Middle frontal gyrus (tissue), 1 donor: ENCODE results near the gene SLC7A4.
"Not testable (repeated sequence)": the region's sequence is repeated elsewhere in the genome, so short reads cannot be mapped to it uniquely, and the experiment has no call there.

Experiments
- DNase-seq: peaks from one replicate; pipeline ENCODE4 v3.0.0-alpha.2; 2015; ENCODE audit warnings: low spot score; ENCODE audit errors: extremely low spot score

The SLC7A4 gene, protein sequence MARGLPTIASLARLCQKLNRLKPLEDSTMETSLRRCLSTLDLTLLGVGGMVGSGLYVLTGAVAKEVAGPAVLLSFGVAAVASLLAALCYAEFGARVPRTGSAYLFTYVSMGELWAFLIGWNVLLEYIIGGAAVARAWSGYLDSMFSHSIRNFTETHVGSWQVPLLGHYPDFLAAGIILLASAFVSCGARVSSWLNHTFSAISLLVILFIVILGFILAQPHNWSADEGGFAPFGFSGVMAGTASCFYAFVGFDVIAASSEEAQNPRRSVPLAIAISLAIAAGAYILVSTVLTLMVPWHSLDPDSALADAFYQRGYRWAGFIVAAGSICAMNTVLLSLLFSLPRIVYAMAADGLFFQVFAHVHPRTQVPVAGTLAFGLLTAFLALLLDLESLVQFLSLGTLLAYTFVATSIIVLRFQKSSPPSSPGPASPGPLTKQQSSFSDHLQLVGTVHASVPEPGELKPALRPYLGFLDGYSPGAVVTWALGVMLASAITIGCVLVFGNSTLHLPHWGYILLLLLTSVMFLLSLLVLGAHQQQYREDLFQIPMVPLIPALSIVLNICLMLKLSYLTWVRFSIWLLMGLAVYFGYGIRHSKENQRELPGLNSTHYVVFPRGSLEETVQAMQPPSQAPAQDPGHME

DNA sequence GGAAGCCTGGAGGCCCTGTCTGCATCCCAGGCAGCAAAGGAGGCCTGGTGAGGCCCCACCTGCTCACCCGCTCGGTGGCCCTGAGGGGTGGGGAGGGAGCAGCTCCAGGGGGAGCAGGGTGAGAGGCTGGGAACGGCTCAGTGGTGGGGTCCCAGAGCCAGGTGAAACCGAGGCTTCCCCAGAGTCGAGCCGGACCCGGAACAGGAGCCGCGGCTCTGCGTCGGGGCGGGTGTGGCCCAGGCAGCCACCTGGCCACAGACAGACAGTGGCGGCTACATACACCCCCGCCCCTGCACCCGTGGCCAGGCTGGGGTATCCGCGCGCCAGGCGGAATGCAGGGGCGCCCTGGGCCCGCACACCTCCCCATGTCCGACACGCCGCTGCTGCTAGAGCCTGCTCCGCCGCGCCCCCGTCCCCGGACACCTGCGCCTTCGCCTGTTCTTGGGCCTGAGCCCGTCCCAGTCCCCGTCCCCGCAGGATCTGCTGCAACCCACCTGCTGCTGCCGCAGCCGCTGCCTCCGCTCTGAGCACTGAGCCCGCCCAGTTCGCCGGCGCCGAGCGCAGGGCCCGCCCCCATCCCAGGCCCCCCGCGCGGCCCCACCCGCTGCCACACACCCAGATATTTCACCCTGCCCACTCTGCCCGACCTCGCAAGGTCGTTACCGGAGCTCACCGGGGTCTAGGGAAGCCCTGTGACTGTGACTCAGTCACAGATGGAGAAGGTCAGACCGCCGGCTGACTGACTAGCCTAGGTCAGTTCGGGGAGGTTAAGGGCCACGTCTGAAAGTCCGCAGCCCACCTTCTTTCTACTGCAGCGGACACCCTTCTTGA is at the start of gene SLC7A4:
TSS of gene SLC7A4 (minus strand) at position 525 of the 831 bp plus-strand sequence. CDS start 749 bp downstream, outside the sequence.
- no peak for DNase-seq

DNA sequence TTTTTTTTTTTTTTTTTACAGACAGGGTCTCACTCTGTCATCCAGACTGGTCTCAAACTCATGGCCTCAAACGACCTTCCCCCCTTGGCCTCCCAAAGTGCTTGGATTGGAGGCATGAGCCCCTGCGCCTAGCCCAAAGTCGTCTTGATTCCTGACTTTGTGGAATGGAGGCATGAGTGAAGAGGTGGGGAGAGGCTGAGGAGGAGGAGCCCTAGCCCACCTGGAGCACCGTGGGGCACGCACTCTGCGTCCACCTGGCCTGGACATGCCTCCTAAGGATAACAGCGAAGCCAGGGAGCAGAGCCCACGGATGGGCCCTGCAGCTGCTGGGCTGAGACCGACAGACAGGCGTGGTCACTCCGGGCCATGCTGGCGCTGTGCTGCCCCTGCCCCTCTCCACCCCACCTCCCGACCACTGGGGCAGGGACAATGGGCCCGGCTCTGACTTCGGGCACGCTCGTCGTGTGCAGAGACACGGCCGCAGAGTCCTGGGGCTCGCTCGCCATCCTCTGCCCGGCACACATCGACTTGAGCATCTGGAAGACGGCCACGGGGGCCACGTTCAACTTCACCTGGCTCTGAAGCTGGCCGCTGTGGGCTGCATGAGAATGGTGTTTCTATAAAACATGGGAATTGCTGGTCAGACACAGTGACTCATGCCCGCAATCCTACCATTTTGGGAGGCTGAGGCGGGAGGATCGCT is 48.2 kb upstream of the SLC7A4 start:
- DNase-seq = no peak

DNA sequence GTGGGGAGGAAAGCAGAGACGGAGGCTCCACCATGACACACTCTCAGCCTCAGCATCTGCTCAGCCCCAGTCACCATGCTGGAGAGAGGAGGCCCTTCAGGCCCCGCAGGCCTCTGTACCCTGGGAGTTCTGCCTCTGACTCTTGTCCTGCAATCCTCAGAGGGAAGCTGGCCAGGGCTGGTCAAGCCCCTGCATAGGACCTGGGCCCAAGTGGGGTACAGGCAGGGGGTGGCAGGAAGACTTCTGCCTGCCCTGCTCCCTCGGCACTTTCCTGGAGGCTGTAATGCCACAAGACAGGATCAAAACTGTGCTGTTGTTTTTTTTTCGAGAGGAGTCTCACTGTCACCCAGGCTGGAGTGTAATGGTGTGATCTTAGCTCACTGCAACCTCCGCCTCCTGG is 47.1 kb upstream of the SLC7A4 start:
- DNase-seq = no peak

DNA sequence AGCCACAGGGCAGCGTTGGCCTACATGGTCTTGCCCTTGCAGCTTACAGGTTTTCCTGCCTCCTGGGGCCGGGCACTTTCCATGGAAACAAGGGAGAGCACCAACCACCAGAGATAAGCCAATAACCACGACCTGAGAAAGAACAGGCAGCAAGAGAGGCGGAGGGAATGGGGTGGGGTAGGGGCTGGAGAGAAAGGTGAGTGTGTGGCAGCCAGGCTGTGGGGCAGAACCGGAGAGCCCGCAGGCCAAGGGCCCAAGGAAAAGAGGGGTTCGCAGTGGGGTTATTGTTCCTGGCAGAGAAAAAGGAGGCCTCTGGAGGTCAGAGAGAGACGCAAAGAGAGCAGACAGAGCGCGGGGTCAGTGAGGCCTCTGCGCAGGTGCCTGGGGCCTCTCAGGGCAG is 46.6 kb upstream of the SLC7A4 start:
- no peak for DNase-seq

DNA sequence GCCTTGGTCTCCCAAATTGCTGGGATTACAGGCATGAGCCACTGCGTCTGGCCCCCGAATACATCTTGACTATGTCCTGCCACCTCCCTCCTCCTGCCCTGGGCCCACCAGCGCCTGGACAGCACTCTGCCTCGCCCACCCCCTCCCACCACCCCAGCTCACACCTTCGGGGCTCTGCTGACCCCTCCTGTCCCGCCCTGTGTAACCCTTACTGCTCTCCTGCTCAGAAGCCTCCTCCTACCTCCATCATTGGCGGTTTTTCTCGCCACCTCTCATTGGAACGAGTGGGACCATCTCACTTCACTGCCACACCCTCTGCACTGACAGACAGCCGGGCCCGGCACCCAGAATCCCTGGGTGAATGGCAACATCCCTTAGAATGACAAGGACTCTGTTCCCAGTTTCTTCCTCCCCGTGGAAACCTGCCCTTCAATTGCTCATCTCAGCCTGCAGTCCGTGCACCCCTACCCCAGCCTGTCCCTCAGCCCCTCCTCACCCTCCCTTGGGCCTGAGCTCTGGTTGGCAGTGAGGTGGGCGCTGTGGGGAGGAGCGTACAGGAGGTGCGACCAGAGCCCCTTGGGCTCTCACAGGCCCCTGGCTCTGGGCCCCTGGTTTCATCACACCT is 45.6 kb upstream of the SLC7A4 start:
- no peak for DNase-seq

DNA sequence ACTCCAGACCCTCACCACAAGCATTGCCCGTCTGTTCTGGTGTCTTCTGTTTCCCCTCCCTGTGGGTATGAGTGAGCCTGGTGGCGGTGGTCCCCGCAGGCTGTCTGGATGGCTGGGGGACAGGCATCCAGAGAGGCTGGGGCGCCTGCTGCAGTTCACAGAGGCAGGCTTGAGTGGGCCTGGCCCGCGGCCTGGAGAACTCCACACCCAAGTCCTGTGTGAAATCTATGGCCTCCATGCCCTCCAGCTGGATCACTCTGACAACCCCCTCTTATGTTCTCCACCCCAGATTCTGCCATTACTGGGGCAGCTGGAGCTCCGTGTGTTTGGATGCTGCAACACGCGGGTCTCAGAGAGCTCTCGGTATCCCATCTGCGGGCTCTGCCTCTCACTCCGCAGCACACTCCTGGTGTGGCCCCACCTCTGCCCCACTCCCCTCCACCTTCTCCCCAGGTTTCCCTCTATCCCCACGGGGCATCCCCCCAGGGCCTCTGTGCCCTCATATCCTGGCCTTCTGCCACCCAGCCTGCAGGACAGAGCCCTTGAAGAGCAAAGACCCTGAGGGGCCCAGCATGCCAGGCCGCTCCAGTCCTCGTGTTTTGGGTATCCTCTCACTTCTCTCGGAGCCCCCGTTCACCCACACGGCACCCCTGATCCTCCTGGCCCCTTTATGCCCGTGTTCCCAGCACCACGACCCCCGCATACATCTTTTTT is 44.7 kb upstream of the SLC7A4 start:
- DNase-seq = no peak

DNA sequence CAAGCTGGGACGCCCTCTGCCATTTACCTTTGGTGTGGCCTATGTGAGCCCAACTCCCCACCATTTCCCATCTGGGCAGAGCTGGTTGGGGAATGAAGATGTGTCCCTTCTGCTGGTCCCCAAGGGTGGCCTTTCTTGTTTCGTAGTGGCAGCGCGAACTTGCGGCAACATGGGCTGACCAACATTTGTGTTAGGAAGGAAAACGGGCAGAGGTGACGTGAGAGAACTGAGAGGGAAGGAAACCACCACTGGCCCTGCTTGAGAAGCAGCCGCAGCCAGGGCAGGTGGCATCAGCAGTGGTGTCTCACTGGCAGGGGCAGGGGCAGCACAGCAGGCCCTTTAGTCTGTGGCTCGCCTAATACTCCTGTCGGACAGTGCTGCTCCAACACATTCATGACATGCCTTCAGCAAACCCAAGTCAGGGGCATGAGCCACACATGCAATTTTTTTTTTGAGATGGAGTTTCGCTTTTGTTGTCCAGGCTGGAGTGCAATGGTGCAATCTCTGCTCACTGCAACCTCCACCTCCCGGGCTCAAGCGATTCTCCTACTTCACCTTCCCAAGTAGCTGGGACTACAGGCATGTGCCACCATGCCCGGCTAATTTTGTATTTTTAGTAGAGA is 43.3 kb upstream of the SLC7A4 start:
- DNase-seq = no peak

DNA sequence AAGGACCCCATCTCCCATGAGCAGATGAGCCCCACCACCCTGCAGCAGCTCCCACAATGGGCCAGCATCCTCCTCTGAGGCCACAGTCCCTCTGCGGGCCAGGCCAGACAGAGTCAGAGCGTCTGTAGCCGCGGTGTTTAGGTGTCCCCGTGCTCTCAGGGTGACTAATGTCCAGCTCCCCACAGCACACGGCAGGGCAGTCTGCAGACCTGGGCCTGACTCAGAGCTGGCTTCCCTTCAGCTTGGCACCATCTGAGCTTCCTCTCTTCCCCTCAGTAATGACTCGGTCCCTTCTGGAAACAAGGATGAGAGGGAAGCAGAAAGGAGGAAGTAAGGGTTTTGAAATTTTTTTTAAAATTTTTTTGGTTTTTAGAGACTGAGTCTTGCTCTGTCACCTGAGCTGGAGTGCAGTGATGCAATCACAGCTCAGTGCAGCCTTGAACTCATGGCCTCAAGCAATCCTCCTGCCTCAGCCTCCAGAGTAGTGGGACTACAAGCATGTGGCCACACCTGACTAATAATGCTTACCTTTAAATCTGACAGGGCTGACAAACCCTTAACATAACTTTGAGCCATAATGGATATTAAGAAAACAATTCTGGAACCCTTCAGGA is 41.8 kb upstream of the SLC7A4 start:
- no peak for DNase-seq

DNA sequence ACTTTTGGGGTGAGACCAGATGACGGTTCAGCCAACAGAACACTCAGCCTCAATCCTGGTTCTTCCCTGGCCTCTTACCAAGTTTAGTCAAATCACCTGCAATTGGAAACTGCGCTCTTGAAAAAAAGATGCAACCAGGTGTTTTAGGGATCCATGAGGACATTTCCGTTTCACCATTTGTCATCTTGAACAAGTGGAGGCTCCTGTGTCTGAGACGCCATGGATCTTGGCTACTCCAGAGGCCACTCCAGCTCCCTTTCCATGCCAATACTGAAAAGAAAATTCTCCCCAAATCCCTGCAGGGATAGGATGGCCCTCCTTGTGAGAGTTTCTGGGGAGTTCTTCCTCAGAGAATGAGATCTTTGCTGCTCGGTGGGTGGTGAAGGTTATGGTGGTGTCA is 41.1 kb upstream of the SLC7A4 start:
- DNase-seq = no peak

DNA sequence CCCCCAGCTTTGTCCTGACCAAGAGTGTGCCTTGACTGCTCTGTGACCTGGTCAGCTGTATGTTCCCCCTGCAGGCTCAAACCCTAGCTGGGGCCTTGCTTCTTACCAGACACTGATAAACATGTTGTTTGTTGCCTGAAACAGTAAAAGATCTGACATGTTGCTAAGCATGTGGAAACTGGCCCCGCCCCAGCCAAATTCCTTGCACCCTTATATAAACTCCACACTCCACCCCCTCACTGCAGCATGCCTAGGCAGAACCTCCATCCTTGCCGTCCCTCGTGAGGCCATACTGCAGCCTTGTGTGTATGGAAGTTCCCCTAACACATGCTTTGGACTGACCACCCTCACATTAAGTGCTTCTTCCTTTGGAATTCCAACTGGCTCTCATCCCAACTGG is 40.7 kb upstream of the SLC7A4 start:
- no peak for DNase-seq

DNA sequence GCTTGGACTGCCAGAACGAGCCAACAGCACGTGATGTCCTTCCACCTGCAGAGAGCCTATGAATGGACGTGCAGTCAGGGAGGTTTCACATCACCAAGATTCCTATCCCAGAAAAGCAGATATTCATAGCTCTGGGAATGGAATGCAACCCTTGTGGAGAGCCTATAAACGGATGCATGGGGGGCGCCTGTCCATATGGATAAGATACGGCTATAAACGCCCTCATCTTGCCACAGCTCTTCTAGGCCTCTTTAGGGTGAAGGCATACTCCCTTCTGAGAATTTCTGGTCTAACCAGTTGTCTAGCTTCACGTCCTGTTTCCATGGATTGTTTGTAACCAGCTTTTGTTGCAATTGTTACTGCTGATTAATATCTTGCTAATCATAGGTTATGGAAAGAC is 39.4 kb upstream of the SLC7A4 start:
- DNase-seq = not testable (repeated sequence)

DNA sequence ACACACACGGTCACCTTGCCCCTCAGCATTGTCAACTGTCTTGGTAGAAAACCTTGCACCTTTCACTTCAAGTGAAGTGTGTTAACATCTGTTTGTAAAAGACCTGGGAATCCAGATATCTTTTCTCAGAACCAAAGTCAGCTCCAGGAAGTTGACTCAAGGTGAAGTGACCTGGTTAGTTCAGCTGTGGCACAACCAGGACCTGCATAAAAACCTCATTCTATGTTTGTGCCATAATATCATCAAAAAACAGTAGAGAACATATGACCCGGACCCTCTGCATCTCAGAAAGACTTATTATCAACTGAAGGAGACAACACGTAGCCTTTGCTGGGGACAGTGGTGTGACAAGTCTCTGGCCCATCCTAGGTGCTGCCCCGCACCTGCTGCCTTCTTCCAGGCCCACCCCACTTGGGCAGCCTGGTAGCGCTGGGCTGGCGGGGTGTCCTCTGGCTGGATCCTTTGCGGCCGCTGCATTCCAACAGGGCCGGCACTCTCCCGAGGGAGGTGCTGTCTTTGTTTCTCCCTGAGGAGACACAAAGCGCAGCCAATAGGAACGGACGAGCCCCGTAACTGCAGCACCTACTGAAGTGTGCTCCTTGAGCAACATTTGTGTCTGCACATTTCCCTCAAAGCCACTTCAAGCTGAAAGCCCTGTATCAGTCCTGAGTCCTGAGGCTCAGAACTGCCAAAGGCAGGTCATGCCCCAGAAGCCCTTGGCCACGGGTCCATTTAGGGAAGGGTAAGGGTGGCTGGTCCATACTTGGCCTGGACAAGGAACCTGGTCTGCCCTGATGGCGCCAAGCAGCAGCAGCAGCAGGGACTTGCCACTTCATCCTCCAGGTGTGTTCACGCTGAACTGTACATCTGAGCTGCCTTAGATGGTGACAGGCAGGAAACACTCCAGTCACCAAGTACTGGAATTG is 38.6 kb upstream of the SLC7A4 start:
- DNase-seq = no peak

DNA sequence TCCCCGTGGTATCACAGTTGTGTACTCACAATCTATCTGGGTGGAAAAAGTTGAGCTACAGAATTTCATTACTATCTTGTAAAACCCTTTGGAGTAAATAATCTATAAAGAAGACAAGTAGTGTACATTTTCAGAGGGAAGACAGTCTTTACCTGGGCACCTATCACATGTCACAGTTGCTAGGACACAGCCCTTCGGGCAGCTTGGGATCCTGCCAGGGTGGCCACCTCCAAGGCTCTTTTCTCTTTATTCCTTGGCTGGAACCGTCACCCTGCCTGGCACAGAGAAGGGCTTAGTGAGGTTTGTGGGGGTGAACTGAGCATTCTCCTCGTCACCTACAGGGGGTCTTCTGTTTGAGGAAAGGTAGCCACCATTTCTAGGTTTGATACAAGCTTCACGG is 37.0 kb upstream of the SLC7A4 start:
- no peak for DNase-seq

DNA sequence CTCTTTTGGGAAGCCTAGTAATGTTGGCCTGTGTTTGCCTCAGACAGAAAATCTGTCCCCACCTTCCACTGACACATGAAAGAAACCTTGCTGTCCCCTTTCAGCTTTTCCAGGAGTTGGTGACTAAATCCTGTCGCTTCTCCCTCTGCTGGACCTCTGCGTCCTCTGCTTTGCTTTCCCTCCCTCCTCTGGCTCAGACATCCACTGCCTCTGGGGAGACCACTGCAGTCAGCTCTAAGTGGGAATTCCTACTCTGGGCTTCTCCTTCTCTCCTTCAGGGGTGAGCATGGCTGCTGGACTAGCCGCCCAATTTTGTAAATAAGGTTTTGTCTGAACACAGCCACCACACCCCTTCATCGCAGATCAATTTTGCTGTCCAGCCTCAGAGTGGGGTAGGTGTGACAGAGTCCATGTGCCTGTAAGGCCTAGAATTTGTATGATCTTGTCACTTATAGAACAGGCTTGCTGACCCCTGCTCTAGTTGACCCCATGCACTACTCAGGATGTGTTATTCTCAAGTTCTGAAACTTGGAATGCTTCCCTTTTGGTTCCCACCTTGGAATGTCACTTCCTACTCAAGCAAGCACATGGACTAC is 36.4 kb upstream of the SLC7A4 start:
- no peak for DNase-seq

DNA sequence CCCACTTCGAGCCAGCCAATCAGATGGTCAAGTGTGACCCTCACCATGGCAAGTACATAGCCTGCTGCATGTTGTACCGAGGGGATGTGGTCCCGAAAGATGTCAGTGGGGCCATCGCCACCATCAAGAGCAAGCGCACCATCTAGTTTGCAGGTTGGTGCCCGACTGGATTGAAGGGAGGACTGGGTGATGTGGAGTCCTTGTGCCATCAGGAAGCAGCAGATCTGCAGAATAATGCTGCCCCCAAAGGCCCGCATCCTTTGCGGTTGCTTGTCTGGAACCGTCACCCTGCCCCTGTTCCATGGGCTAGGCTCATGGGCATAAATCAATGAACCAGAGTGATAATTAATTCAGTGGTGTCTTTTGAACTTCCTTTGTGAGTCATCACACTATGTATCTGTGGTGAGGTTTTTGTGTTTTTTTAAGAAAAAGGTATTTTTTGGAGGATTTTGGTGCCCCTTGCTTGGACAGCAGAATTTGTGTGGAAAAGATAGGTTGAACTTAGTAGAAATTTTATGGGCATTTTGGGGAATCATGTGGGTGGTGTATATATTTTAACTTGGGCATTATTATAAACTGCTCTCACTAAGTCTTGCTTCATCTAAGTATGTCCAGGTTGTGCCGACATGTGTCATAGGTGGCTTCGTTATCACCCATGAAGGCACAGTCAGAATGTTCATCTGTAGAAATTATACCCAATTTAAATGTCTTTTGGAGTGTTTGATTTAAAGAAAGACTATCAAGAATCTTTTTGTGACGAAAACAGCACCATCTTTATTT is 35.7 kb upstream of the SLC7A4 start:
- DNase-seq = no peak

DNA sequence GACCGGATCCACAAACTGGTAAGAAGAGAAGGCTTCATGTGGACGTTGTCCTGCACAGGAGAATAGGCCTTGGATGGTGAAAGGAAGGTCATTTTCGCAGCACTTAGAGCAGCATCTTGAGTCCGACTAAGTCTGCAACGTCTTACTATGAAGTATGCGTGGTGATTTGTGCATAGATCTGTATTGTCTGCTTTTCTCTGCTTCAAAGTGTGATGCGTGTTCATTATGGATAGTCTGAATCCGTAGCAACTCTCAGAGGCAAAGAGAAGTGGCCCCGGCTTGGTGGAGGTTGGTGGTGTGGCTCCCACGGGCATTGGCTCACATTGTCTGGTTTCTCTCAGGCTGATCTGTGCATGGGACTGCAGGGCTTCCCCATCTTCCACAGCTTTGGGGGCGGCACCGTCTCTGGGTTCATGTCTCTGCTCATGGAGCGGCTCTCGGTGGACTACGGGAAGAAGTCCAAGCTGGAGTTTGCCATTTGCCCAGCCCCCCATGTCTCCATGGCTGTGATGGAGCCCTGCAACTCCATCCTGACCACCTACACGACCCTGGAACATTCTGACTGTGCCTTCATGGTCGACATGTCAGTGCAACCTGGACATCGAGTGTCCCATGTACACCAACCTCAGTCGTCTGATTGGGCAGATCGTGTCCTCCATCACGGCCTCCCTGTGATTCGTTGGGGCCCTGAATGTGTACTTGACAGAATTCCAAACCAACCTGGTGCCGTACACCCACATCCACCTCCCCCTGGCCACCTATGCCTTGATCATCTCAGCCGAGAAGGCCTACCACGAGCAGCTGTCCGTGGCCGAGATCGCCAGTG is 34.9 kb upstream of the SLC7A4 start:
- no peak for DNase-seq
